ENCODE measurements around the gene RCVRN. TPM values are rescaled to one million over a fixed set of nuclear protein-coding genes. Genes with fewer than 3 reads are reported as not detected.

The RCVRN gene
- total and polyA plus RNA-seq, 2 of the 8 experiments (the other 6 are each of a cell fraction or from before 2014, with no cell fraction given): not detected

GRCh38 chr17:9900784-9901183 lies 4.3 kb downstream of the RCVRN start:
- Histone ChIP-seq H3K9me3 (ENCODE audit: insufficient read depth in 2 of 2, low read depth in 1 of 2, low read length in 1 of 2) (no peaks in the 10 kb centered on the region), H4K91ac (replicated peaks; ENCODE audit: insufficient read length, low read length) (no peak overlapping the region), H3K4ac (replicated peaks; ENCODE audit: insufficient read length, low read depth, low read length) (no peak overlapping the region), H3K27ac (ENCODE audit: low read depth, low read length) (no peak overlapping the region), H2BK15ac (ENCODE audit: low read length) (no peak overlapping the region), H4K8ac (ENCODE audit: extremely low read depth, insufficient read depth, low read length) (no peak overlapping the region), H3K4me1 (replicated peaks in 1 of 4; ENCODE audit: control insufficient read depth in 3 of 4, insufficient read depth in 4 of 4, low read length in 3 of 4) (no peaks in the 10 kb centered on the region), H2AFZ (ENCODE audit: low read length) (no peak overlapping the region), H3K56ac (replicated peaks; ENCODE audit: insufficient read length, low read depth, low read length) (no peak overlapping the region), H2BK5ac (ENCODE audit: low read depth, low read length) (no peak overlapping the region), H3K36me3 (ENCODE audit: control insufficient read depth in 2 of 4, insufficient read depth in 4 of 4, low read length in 3 of 4) (no peaks in the 10 kb centered on the region), H4K5ac (ENCODE audit: insufficient read length, low read depth, low read length) (no peak overlapping the region), H4K20me1 (replicated peaks in 1 of 2; ENCODE audit: control insufficient read depth in 1 of 2, insufficient read depth in 2 of 2, low read length in 2 of 2) (no peaks in the 10 kb centered on the region), H3K14ac (ENCODE audit: insufficient read length) (no peak overlapping the region), H3K79me2 (ENCODE audit: control insufficient read depth in 1 of 2, insufficient read depth in 2 of 2, low read length in 2 of 2) (no peaks in the 10 kb centered on the region), H2BK120ac (replicated peaks; ENCODE audit: low read depth, low read length) (no peak overlapping the region), H3K4me3 (ENCODE audit: extremely low read depth in 1 of 4, insufficient read depth in 2 of 4, low read depth in 3 of 4, low read length in 4 of 4) (no peak overlapping the region), H3K4me2 (ENCODE audit: insufficient read depth in 1 of 2, low read depth in 2 of 2, low read length in 2 of 2) (no peak overlapping the region), H3K27me3 (replicated peaks in 1 of 4; ENCODE audit: control insufficient read depth in 3 of 4, extremely low read depth in 1 of 4, insufficient read depth in 3 of 4, low read length in 3 of 4) (no peaks in the 10 kb centered on the region), H3K79me1 (ENCODE audit: low read depth, low read length) (no peaks in the 10 kb centered on the region), H3K23ac (ENCODE audit: insufficient read length) (no peak overlapping the region), H2BK20ac (ENCODE audit: low read length) (no peak overlapping the region), H3K23me2 (ENCODE audit: low read depth, low read length) (no peaks in the 10 kb centered on the region), H3K18ac (ENCODE audit: extremely low read depth, low read length) (no peak overlapping the region), H2AK5ac (ENCODE audit: low read depth, low read length) (no peak overlapping the region), H3K9ac (replicated peaks in 1 of 4; ENCODE audit: extremely low read depth in 1 of 4, low read depth in 3 of 4, low read length in 3 of 4) (no peak overlapping the region), H2BK12ac (ENCODE audit: low read depth, low read length) (no peak overlapping the region)
- FAIRE-seq (no peak), DNase-seq (ENCODE audit: low read depth in 1 of 2, low spot score in 2 of 2) (no peak)
- TF ChIP-seq TEAD4 (IDR thresholded peaks at IDR 0.05; ENCODE audit: low read depth, low read length): no peak
- POLR2A ChIA-PET (ENCODE audit: partially characterized antibody): interaction anchor here (1.0 kb wide), 1 partner anchor 255 kb away, joined by 3 read pairs; the partner anchor contains the start of gene USP43
- CTCF ChIA-PET (ENCODE audit: partially characterized antibody): interaction anchor here (0.6 to 10.8 kb wide), 7 partner anchors 10 to 679 kb away, joined by 3 to 101 read pairs (median 3); no protein-coding TSS in a partner anchor
- WGBS, 2 experiments (ENCODE audit: extremely low coverage in 1 of 2, insufficient coverage in 1 of 2, insufficient read length in 1 of 2, insufficient replicate concordance in 2 of 2, low coverage in 1 of 2, low lambda C conversion rate in 2 of 2, missing lambda C conversion rate in 1 of 2): 93% methylated on average over 8 of the region's 8 CpGs; no CpG with 5 or more reads in 1 of the 2 experiments

Data from H1 (cell line).